Activated T-cell treated with anti-CD3 and anti-CD28 coated beads, Interleukin-2, amount 50 U/mL, for 4 hours (primary cell): ENCODE measurements around the gene DCPS. TPM values are rescaled to one million over a fixed set of nuclear protein-coding genes. Genes with fewer than 3 reads are reported as not detected.
"Not testable (repeated sequence)": the region's sequence is repeated elsewhere in the genome, so short reads cannot be mapped to it uniquely, and the experiment has no call there.

Experiments used
- ATAC-seq, 2 donors: fragments of 200-7000 bp; cut with Tn5 transposase; one replicate each; pipeline ENCODE4 v1.10.0; 2021
- DNase-seq: peaks from one replicate; pipeline ENCODE4 v3.0.0-alpha.2; 2020
- H3K27me3 Mint-ChIP-seq: one replicate; pipeline ENCODE4 v1.8.0; 2021; ENCODE audit warnings: low read depth, mixed read lengths
- H3K36me3 Mint-ChIP-seq: one replicate; pipeline ENCODE4 v1.8.0; 2022; ENCODE audit warnings: mixed read lengths; ENCODE audit not compliant: insufficient read depth
- H3K4me1 Mint-ChIP-seq: one replicate; pipeline ENCODE4 v1.8.0; 2021; ENCODE audit warnings: low read depth, mixed read lengths
- H3K4me3 Mint-ChIP-seq: one replicate; pipeline ENCODE4 v1.8.0; 2021; ENCODE audit warnings: mild to moderate bottlenecking, moderate library complexity, mixed read lengths
- H3K9me3 Mint-ChIP-seq: one replicate; pipeline ENCODE4 v1.8.0; 2021; ENCODE audit warnings: mixed read lengths
- total RNA-seq, 3 donors: library from RNA; stranded (reverse); gene quantifications; one replicate each; pipeline ENCODE4 v1.2.1, GENCODE V29; 2021

The DCPS gene
- total RNA-seq, 3 donors from 2014 or later = 31.4 to 37.6 (median 37.5) TPM

DNA sequence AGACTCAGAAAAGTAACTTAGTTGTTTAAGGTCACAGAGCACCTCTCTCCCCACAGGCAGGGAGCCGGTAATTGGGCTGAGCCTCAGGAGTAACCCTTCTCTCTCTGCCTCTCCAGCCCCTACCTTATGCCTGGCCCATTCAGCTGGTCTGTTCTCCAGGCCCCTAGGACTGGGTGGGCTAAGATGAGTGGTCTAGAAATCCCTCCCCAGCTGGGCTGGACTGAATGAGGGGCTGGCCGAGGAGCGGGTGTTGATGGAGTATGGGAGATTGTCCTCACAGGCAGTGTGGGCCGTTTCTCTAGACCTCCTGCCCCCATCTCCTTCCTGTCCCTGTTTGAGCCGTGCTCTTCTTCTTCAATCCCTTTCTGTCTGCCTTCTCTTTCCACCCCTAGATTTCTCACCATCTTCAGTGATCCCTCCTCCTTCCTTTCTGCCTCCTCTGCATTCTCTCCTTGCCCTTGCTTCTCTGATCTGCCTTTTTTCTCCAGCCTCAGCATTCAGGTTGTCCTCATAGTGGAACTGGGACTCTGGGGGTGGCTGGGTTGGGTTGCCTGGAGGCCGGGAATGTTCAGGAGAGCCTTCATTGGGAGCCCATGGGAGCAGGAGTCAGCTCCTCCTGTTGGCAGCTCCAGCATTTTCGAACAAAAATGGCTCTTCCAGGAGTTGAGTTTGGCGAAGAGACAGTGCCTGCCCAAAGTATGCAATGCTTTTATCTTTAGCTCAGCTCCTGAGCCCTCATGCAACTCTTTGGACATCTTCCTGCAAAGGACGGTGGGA lies 59.2 kb downstream of the DCPS start:
- no peak overlapping the region for H3K4me3 Mint-ChIP-seq
- H3K9me3 Mint-ChIP-seq = no peaks in the 10 kb centered on the region
- no peaks in the 10 kb centered on the region for H3K27me3 Mint-ChIP-seq
- ATAC-seq (no peak), DNase-seq (no peak)
- H3K4me1 Mint-ChIP-seq = no peaks in the 10 kb centered on the region
- no peaks in the 10 kb centered on the region for H3K36me3 Mint-ChIP-seq

DNA sequence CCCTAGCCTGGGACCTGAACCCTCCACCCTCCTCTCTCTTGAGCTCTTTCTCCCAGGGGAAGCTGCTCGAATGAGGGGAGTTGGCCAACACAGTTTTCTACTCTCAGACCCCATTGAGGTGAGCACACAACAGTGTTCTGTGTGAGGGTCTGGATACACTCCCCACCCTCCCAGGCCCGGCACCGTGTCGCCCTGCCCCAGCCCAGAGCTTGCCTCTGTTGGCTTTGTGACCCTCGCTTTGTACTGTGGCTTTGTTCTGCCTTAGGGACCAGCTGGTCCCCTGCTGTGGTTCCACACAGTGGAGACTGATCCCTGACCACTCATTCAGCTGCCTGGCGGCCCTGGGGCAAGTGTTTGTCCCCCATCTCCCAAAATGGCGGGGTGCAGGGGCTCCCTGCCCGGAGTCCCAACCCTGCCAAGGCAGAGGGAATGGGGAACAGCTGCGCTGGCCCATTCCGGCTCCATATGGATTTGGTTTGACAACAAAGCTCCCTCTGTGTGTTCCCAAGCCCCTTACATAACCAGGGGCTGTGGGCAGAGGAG lies 59.9 kb downstream of the DCPS start:
- no peak for DNase-seq
- Mint-ChIP-seq H3K36me3 (no peaks in the 10 kb centered on the region), H3K9me3 (no peaks in the 10 kb centered on the region)

DNA sequence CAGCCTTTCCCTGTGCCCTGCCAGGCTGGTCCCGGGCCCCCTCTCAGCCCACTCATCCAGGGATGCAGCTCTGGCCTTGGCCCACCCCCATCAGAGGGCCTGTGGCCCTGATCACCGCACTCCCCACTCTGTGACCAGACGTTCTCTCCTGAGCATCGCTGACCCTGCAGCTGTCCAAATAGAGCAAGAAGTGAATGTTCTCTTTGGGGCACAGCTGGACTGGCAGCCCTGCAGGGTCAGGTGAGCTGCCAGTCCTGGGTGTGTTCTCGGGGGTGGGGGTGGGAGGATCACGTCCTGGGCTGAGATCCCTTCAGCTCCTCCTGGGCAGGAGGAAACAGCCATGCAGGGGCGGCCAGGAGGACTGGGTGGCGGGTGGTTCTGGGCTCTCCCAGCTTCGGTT lies 60.9 kb downstream of the DCPS start:
- ATAC-seq, H3K27me3 Mint-ChIP-seq, H3K4me3 Mint-ChIP-seq: not testable (repeated sequence)

More for the DNA sequence above, 59.9 kb downstream of the DCPS start:
- no peak for ATAC-seq
- Mint-ChIP-seq H3K4me3 (no peak overlapping the region), H3K27me3 (no peaks in the 10 kb centered on the region), H3K4me1 (no peaks in the 10 kb centered on the region)

DNA sequence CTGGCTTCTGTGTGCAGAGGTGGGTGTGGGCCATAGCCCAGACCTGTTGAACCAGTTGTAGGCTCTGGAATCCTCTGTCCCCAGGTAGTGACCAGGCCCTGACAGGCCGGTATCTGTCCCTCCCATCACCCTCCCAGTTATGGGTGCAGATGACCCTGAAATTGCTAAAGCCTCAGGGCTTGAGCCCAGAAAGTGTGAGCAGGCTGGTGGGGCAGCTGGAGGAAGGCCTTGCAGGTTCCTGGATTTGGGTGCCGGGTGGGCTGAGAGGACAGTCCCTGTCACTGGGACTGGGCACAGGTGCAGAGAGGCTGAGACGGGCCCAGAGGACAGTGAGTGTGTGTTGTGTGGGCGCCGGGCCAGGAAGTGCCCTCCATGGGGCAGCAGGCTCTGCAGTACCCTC lies 61.6 kb downstream of the DCPS start:
- H3K9me3 Mint-ChIP-seq, ATAC-seq, H3K27me3 Mint-ChIP-seq, H3K36me3 Mint-ChIP-seq, H3K4me1 Mint-ChIP-seq, DNase-seq, H3K4me3 Mint-ChIP-seq: not testable (repeated sequence)

More for the DNA sequence above, 60.9 kb downstream of the DCPS start:
- H3K4me1 Mint-ChIP-seq, H3K9me3 Mint-ChIP-seq, H3K36me3 Mint-ChIP-seq, DNase-seq: not testable (repeated sequence)

DNA sequence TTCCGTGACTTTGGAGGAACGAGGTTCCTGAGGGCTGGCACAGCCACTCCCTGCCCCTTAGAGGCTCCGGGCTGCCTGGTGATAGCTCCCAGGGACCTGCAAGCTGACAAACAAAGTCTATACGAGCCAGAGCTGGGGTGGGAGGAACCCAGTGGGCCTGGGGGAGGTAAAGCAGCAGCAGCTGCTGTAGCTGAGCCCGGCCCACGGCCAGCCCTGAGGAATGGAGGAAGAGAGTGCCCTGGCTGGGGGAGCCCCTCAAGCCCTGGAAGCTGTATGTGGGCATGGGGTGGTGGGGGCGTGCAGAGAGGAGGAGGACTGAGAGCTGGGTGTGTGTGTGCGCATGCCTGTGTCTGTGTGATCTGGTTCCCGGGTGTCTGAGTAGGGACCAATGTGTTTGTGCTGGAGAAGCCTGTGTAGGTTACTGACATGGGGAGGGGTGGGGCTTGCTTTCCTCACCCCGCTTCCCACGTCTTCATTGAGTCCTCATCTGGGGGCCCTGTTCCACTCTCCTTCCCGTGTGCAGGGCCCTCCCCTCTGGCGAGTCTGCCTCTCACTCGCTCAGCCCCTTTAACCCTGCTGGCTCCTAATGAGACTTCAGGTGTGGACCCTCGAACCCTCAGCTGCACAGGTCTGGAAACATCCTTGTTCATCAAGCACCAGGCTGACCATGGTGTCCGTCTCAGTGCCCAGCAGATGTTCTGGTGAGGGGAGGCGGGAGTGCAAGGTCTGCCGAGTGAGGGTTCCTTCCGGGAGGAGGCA lies 62.4 kb downstream of the DCPS start:
- Mint-ChIP-seq H3K4me1 (no peaks in the 10 kb centered on the region), H3K27me3 (no peaks in the 10 kb centered on the region), H3K9me3 (no peaks in the 10 kb centered on the region), H3K36me3 (no peaks in the 10 kb centered on the region), H3K4me3 (no peak overlapping the region)
- DNase-seq = no peak
- ATAC-seq = no peak

DNA sequence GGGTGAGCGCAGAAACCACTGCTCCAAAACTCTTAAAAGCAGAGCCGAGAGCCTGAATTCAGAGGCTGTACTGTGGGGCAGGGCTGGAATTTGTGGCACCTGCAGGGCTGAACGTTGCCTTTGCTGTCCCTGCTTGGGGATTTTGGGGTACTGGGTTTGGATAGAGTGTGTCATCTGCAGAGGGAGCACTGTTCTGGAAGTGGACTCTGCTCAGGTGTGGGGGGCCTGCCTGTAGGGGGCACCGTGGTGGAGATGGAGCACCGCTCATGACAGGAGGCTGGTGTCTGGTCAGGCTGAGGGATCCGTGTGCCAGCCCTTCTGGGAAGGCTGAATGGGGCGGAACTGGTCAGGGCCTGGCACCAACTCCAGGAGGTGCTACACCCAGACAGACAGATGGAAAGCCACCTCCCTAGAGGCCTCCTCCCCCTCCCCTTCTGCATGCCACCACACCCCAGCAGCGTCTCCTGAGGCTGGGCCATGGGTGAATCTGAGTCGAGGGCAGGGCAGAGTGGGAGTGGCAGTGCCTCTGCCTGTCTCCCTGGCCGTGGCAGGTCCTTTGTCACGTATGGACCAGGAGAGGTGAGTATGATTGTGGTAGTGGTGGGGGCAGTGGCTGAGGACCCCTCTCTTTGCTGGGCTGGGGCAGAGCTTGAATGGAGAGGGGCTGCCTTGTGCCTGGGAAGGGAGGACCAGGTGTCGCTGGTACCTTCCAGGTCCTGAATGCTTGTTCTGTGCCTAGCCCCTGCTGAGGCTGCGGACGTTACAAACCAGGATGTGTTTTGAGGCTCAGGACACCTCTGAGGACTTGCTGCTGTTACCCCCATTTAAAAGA lies 63.2 kb downstream of the DCPS start:
- not testable (repeated sequence) for H3K4me1 Mint-ChIP-seq, DNase-seq, H3K4me3 Mint-ChIP-seq, ATAC-seq, H3K36me3 Mint-ChIP-seq, H3K27me3 Mint-ChIP-seq, H3K9me3 Mint-ChIP-seq

DNA sequence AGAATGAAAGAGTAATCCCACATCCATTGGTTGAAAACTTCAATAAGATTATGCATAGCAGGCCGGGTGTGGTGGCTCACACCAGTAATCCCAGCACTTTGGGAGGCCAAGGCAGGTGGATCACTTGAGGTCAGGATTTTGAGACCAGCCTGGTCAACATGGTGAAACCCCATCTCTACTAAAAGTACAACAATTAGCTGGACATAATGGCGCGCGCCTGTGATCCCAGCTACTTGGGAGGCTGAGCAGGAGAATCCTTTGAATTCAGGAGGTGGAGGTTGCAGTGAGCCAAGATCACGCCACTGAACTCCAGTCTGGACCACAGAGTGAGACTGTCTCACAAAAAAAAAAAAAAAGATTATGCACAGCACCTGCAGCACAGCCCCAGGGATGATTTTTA lies 63.9 kb downstream of the DCPS start:
- not testable (repeated sequence) for H3K36me3 Mint-ChIP-seq, H3K27me3 Mint-ChIP-seq, H3K4me1 Mint-ChIP-seq, ATAC-seq, H3K9me3 Mint-ChIP-seq, H3K4me3 Mint-ChIP-seq, DNase-seq

DNA sequence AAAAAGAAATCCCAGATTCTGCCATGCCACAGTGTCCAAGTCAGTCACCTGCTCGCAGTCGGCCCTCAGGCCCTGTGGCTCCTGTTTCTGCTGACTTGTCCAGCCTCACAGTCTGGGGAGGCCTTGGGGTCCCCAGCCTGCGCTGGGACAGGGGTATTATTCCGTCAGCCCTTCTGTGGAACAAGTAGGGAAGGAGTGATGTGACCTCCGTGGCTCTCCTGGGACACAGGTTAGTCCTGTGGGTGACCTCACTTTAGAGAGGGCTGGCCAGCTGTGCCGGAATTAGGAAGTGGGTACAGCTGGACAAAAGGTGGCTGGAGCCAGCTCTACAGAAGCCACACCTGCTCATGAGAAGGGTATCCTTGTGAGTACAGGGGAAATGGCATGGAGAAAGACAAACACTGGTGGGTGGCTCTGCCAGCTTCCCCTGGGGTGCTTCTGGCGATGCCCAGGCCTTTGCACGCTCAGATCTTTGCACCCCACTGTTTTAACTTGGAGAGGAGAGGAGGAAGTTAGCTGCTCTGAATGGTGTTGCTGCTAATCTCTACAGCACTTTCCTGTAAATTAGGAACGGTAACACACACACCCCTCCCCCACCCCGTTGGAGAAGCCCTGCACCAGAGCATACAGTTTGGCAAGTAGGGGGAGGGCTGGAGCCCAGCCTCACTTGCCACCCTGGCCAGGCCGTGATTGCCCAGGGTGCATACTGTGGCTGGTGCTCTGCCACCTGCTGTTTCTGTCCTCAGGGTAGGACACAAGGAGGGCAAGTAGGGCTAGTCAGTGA lies 64.7 kb downstream of the DCPS start:
- DNase-seq, H3K27me3 Mint-ChIP-seq, H3K9me3 Mint-ChIP-seq, H3K4me3 Mint-ChIP-seq, H3K36me3 Mint-ChIP-seq, H3K4me1 Mint-ChIP-seq, ATAC-seq: not testable (repeated sequence)

DNA sequence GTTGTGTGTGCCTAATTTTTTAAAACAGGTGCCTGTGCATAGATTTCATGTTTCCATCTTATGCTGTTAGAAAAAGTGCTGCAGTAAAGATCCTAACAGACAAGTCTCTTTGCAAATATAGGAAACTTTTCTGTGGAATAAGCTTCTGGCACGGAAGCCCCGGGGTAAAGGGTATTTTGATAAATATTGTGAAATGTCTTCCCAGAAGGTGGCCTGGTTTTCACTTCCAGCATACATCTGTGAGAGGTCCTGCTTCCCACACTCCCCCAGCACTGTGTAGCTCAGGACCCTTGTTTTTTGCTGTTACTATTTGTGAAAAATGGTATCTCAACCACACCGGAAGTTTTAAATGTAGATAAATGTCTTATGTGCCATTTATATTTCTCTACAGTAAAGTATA lies 66.2 kb downstream of the DCPS start:
- ATAC-seq (no peak), DNase-seq (no peak)
- H3K9me3 Mint-ChIP-seq = no peaks in the 10 kb centered on the region
- no peaks in the 10 kb centered on the region for H3K36me3 Mint-ChIP-seq
- H3K4me1 Mint-ChIP-seq = no peaks in the 10 kb centered on the region
- H3K27me3 Mint-ChIP-seq = no peaks in the 10 kb centered on the region
- no peak overlapping the region for H3K4me3 Mint-ChIP-seq

DNA sequence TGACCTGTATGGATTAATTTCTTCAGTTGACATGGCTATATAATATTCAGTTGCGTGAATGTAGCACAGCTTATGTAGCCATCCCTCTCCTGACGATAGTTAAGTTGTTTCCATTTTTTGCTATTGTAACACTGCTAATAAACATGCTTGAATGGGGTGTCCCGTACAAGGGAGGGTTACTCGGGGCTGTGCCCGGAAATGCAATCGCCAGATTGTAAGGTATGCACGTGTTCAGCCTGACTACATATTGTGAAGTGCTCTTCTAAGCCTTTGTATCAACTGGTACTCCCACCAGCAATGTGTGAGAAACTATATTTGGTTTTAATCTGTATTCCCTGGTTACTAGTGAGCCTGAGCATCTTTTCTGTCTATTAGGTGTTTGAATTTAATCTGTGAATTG lies 67.7 kb downstream of the DCPS start:
- DNase-seq (no peak), ATAC-seq (no peak)
- Mint-ChIP-seq H3K4me1 (no peaks in the 10 kb centered on the region), H3K36me3 (no peaks in the 10 kb centered on the region), H3K27me3 (no peaks in the 10 kb centered on the region), H3K4me3 (no peak overlapping the region), H3K9me3 (no peaks in the 10 kb centered on the region)

DNA sequence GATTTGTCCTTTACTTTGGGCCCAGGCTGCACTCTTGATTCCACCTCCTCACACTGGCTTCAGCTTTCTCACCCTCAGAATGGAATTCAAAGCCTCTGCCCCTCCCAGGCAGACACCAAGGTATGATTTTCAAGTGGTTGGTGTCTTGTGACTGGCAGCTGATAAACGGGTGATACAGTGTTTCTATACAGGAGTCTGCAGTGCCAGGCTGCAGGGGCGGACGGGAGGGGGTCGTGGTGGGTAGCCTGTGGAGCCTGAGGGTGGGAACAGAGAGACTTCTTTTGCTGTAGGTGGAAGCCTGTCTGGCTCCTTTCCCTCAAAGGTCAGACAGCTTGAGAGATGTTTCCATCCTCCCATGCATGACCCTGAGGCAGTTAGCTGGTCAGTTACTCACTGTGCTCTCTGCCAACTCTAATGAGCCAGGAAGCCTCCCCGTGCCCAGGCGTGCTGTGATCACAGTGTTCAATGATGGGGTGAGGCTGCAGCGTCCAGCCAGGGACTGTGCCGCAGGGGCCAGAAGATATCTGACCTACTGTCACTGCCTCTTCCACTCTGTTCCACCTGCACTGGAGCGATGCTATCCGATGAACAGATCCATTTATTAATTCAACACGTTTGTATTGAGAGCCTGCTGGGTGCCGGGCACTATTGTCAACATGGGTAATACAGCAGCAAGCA lies 69.7 kb downstream of the DCPS start:
- H3K4me3 Mint-ChIP-seq, DNase-seq, H3K27me3 Mint-ChIP-seq, H3K9me3 Mint-ChIP-seq, H3K36me3 Mint-ChIP-seq, H3K4me1 Mint-ChIP-seq, ATAC-seq: not testable (repeated sequence)

DNA sequence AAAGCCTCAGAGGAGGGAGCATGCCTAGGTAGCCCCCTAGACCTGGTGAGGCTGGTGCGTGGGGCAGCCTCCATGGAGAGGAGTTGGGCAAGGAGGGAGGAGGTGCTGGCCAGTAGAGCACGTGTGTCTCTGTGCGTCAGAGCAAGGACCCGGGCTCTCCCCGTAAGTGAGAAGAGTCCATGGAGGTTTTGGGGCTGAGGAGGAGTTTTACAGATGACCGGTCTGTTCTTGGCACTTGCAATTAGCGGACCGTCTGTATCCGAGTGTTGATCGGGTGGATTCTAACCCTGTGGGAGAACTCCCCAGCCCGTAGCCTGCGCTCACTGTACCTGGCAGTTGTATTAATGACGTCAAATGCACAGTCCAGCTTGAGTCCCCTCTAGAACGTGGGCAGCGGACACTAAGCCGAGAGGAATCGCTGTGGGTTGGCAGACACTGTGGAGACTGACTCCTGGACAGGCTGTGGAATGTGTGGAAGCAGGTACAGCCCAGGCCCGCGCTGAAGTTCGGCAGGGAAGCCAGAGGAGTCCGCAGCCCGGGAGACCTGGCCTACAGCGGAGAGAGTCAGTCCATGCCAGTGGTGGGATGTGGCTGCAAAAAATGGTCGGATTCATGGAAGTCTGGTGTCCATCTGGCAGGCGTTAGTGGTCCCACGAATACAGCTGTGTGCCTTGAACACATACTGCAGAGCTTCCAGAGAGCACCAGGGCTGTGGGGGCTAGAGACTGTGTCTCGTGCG lies 70.9 kb downstream of the DCPS start:
- DNase-seq, H3K9me3 Mint-ChIP-seq, H3K4me3 Mint-ChIP-seq, ATAC-seq, H3K36me3 Mint-ChIP-seq, H3K27me3 Mint-ChIP-seq, H3K4me1 Mint-ChIP-seq: not testable (repeated sequence)

DNA sequence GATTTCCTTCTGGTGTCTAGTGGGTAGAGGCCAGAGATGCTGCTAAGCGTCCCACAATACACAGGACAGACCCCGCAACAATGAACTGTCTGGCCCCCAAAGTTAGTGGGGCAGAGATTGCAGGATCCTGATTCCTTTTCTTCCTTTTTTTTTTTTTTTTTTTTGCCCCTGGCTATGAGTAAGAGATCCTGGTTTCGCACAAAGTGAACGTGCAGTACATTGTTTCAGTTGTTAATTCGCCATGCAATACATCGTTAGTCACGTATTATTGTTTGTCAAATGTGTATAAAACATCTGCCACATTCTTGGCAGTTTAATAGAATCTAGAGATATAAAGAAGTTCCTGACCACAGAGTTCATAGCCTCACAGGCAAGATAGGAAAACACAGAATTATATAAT lies 71.9 kb downstream of the DCPS start:
- Mint-ChIP-seq H3K27me3 (no peaks in the 10 kb centered on the region), H3K4me1 (no peaks in the 10 kb centered on the region), H3K4me3 (no peak overlapping the region), H3K36me3 (peaks cover 2% of the 10 kb centered on the region), H3K9me3 (no peaks in the 10 kb centered on the region)
- no peak for DNase-seq
- ATAC-seq = no peak
